PC-3 (cell line): Measurements from ENCODE around the gene ALDH7A1.

Experiments
- CTCF ChIP-seq: fragments of 300-600 bp; sonication (generic); conservative IDR thresholded peaks from 2 replicates; pipeline ENCODE4 v1.5.1; 2017; ENCODE audit warnings: antibody characterized with exemption, low read depth, mild to moderate bottlenecking, low read length
- EZH2 ChIP-seq: fragments of 300-600 bp; sonication (generic); IDR thresholded peaks from one replicate; pipeline ENCODE4 v1.6.1; 2017; ENCODE audit warnings: antibody characterized with exemption, mild to moderate bottlenecking, low read length; ENCODE audit not compliant: unreplicated experiment

GRCh38 chr5:126512451-126512850, 82.6 kb downstream of the ALDH7A1 start:
- TF ChIP-seq CTCF (no peak), EZH2 (no peak)
